Measurements from ENCODE around the gene ITIH5.

ITIH5 gene

DNA sequence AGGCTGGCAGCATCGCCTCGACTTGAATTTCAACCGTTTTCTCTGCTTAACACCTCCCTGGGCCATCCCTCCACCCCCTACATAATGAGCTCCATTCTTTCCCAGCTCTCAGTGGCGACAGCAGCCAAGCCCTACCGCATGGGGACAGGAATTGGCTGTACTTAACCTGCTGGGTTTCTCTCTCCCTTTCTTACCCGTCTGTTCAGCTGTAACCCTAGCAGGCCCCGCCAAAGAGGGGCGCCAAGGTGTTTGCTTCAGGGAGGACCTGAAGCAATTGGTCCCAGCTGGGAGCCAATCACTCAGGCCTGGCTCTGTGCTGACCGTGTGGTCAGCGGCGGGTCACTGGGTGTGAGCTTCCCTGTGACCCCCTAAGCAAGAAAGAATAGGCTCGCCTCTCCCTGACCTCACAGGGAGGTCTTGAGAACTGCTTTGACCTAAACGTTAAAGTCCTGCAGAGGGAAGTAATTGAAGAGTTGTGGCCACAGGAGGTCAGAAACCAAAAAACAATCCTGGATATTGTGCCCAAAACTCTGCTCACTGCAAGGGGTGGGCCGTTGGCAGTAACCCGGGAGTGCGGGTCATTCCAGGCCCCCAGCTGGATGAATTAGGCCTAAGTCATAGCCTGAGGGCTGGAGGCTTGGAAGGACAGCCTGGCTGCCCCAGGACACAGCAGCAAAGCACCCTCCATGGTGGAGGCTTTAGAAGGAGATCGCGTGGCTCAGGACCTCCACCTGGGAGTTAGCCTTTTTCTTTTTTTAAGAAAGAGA lies 114.6 kb downstream of the ITIH5 start:
- Histone ChIP-seq H3K9ac (ENCODE audit: low read depth, low read length, poor library complexity, severe bottlenecking) (no peak overlapping the region), H3K4me2 (ENCODE audit: low read depth, low read length, poor library complexity, severe bottlenecking) (no peak overlapping the region), H3K79me2 (ENCODE audit: insufficient read depth, low read length) (no peaks in the 10 kb centered on the region), H3K4me1 (ENCODE audit: insufficient read depth, low read length, poor library complexity, severe bottlenecking) (no peaks in the 10 kb centered on the region), H3K4me3 (ENCODE audit: low read length, poor library complexity, severe bottlenecking) (no peak overlapping the region), H4K20me1 (ENCODE audit: insufficient read depth, low read length, poor library complexity, severe bottlenecking) (no peaks in the 10 kb centered on the region), H3K36me3 (ENCODE audit: insufficient read depth, low read length) (no peaks in the 10 kb centered on the region), H3F3A (ENCODE audit: low read depth) (no peaks in the 10 kb centered on the region), H3K9me3 (ENCODE audit: insufficient read depth, low read depth, low read length) (no peaks in the 10 kb centered on the region), H3K9me2 (replicated peaks; ENCODE audit: low read depth, low read length) (no peaks in the 10 kb centered on the region), H3K27me3 (ENCODE audit: insufficient read depth, low read length, poor library complexity, severe bottlenecking) (no peaks in the 10 kb centered on the region), H2AFZ (ENCODE audit: low read length) (no peak overlapping the region)
- TF ChIP-seq EZH2phosphoT487 (IDR thresholded peaks at IDR 0.05; ENCODE audit: borderline replicate concordance): no peak
- no peak for TF ChIP-seq CTCF (conservative IDR thresholded peaks at IDR 0.05; ENCODE audit: low read length)

GRCh38 chr10:7551289-7551688 lies 115.5 kb downstream of the ITIH5 start:
- H3K27me3 ChIP-seq (ENCODE audit: insufficient read depth, low read length, poor library complexity, severe bottlenecking): no peaks in the 10 kb centered on the region
- no peaks in the 10 kb centered on the region for H3K4me1 ChIP-seq (ENCODE audit: insufficient read depth, low read length, poor library complexity, severe bottlenecking)
- no peak overlapping the region for H3K9ac ChIP-seq (ENCODE audit: low read depth, low read length, poor library complexity, severe bottlenecking)
- H4K20me1 ChIP-seq (ENCODE audit: insufficient read depth, low read length, poor library complexity, severe bottlenecking): no peaks in the 10 kb centered on the region
- H3F3A ChIP-seq (ENCODE audit: low read depth): no peaks in the 10 kb centered on the region
- H2AFZ ChIP-seq (ENCODE audit: low read length): no peak overlapping the region
- H3K4me2 ChIP-seq (ENCODE audit: low read depth, low read length, poor library complexity, severe bottlenecking): no peak overlapping the region
- no peak for TF ChIP-seq CTCF (conservative IDR thresholded peaks at IDR 0.05; ENCODE audit: low read length)
- no peak for TF ChIP-seq EZH2phosphoT487 (IDR thresholded peaks at IDR 0.05; ENCODE audit: borderline replicate concordance)
- no peaks in the 10 kb centered on the region for H3K9me3 ChIP-seq (ENCODE audit: insufficient read depth, low read depth, low read length)
- H3K36me3 ChIP-seq (ENCODE audit: insufficient read depth, low read length): no peaks in the 10 kb centered on the region
- no peaks in the 10 kb centered on the region for H3K9me2 ChIP-seq (replicated peaks; ENCODE audit: low read depth, low read length)
- no peaks in the 10 kb centered on the region for H3K79me2 ChIP-seq (ENCODE audit: insufficient read depth, low read length)
- H3K4me3 ChIP-seq (ENCODE audit: low read length, poor library complexity, severe bottlenecking): no peak overlapping the region

DNA sequence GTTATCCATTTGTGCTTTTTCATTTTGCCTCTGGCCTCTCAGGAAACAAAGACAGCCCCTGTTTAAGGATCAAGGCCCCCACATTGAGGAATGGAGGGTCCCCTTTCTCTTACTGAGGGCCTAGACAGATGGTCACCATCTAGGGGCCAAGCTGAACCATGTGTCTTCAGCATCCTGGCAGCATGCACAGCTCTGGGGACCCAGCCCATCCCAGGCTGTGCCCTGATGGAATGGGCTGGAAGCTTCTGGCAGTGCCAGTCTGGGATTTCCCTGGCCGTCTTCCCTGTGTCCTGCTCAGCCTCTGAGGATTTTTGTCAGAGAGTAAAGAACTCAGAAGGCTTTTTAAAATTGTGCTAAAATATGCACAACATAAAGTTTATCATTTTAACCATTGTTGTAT lies 116.8 kb downstream of the ITIH5 start:
- H3K9ac ChIP-seq (ENCODE audit: low read depth, low read length, poor library complexity, severe bottlenecking): no peak overlapping the region
- H3K79me2 ChIP-seq (ENCODE audit: insufficient read depth, low read length): no peaks in the 10 kb centered on the region
- no peaks in the 10 kb centered on the region for H3K4me1 ChIP-seq (ENCODE audit: insufficient read depth, low read length, poor library complexity, severe bottlenecking)
- no peak overlapping the region for H3K4me3 ChIP-seq (ENCODE audit: low read length, poor library complexity, severe bottlenecking)
- H3K4me2 ChIP-seq (ENCODE audit: low read depth, low read length, poor library complexity, severe bottlenecking): no peak overlapping the region
- no peak overlapping the region for H2AFZ ChIP-seq (ENCODE audit: low read length)
- TF ChIP-seq CTCF (conservative IDR thresholded peaks at IDR 0.05; ENCODE audit: low read length) (no peak), EZH2phosphoT487 (IDR thresholded peaks at IDR 0.05; ENCODE audit: borderline replicate concordance) (no peak)
- H3K27me3 ChIP-seq (ENCODE audit: insufficient read depth, low read length, poor library complexity, severe bottlenecking): no peaks in the 10 kb centered on the region
- no peaks in the 10 kb centered on the region for H3K36me3 ChIP-seq (ENCODE audit: insufficient read depth, low read length)
- no peaks in the 10 kb centered on the region for H3K9me2 ChIP-seq (replicated peaks; ENCODE audit: low read depth, low read length)
- H4K20me1 ChIP-seq (ENCODE audit: insufficient read depth, low read length, poor library complexity, severe bottlenecking): no peaks in the 10 kb centered on the region
- no peaks in the 10 kb centered on the region for H3F3A ChIP-seq (ENCODE audit: low read depth)
- H3K9me3 ChIP-seq (ENCODE audit: insufficient read depth, low read depth, low read length): no peaks in the 10 kb centered on the region
